Measurements from ENCODE around the gene ZFYVE9. TPM values are rescaled to one million over a fixed set of nuclear protein-coding genes. Genes with fewer than 3 reads are reported as not detected.

ZFYVE9 gene
- total and polyA plus RNA-seq, 9 of the 15 experiments (the other 6 are each of a cell fraction or from before 2014, with no cell fraction given) = 0.52 to 14.4 (median 8.9) TPM

GRCh38 chr1:52203935-52204625 lies 62.2 kb downstream of the ZFYVE9 start (continued):
- TF ChIP-seq ZNF318 (IDR thresholded peaks at IDR 0.05; ENCODE audit: borderline replicate concordance in 1 of 2, low read depth in 1 of 2) (no peak), CEBPZ (IDR thresholded peaks at IDR 0.05; ENCODE audit: borderline replicate concordance, low read depth, low read length) (no peak), ZNF436 (CRISPR knock-in tag; IDR thresholded peaks at IDR 0.05) (no peak), ZNF512 (tag; IDR thresholded peaks at IDR 0.05) (no peak), U2AF1 (optimal IDR thresholded peaks at IDR 0.05; ENCODE audit: low read depth, low read length) (no peak), BMI1 (IDR thresholded peaks at IDR 0.05; ENCODE audit: low read length) (no peak), ZMIZ1 (IDR thresholded peaks at IDR 0.05; ENCODE audit: low read depth in 2 of 2, low read length in 2 of 2) (no peak), GATAD2B (IDR thresholded peaks at IDR 0.05; ENCODE audit: borderline replicate concordance) (no peak), FOS (IDR thresholded peaks at IDR 0.05; ENCODE audit: extremely low read depth, insufficient read length) (no peak)

Measured in K562 (cell line).